ES-I3 (cell line): Measurements from ENCODE around the gene ARNT2.

Source experiments
- H3K36me3 ChIP-seq: 2 replicates; pipeline ENCODE4 v1.6.1; 2013; ENCODE audit warnings: mild to moderate bottlenecking, low read length, control low read depth, moderate library complexity; ENCODE audit not compliant: insufficient read depth
- H3K4me1 ChIP-seq: 2 replicates; pipeline ENCODE4 v1.6.1; 2013; ENCODE audit warnings: mild to moderate bottlenecking, control low read depth, low read length; ENCODE audit not compliant: insufficient read depth
- H3K9ac ChIP-seq: 2 replicates; pipeline ENCODE4 v1.6.1; 2013; ENCODE audit warnings: low read depth, mild to moderate bottlenecking, low read length, moderate library complexity
- H3K9me3 ChIP-seq: 2 replicates; pipeline ENCODE4 v1.6.1; 2013; ENCODE audit warnings: mild to moderate bottlenecking, low read length, moderate library complexity; ENCODE audit not compliant: control insufficient read depth, insufficient read depth

ARNT2 gene

DNA sequence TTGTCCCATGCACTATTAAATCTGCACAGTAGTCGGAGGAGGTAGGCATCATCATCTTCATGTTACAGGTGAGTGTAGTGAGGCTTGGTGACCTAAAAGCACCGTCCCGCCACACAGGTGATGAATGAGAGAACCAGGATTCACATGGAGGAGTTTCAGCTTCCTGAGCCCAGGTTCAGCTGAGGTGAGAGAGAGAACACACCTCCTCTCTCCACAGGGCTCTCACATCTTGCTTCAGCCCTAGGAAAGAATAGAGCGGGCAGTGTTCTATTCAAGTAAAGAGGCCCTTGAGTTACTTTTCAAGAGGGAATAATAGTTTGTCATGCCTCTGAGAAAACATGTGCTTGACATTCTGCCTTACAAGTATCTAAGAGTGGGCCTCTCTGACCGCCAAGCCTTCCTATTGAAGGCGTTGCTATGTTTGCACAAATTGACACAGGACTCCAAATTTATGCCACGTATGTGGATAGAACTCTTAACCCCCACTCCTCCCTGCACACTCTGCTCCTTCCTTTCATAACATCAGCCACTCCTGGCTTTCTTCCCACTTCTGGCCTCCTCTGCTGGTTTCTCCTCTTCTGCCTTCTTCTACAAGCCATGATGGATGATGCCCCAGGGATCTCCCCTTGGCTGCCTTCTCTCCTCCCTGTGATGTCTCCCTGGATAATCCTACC lies 152.6 kb downstream of the ARNT2 start:
- H3K36me3 ChIP-seq = no peaks in the 10 kb centered on the region

DNA sequence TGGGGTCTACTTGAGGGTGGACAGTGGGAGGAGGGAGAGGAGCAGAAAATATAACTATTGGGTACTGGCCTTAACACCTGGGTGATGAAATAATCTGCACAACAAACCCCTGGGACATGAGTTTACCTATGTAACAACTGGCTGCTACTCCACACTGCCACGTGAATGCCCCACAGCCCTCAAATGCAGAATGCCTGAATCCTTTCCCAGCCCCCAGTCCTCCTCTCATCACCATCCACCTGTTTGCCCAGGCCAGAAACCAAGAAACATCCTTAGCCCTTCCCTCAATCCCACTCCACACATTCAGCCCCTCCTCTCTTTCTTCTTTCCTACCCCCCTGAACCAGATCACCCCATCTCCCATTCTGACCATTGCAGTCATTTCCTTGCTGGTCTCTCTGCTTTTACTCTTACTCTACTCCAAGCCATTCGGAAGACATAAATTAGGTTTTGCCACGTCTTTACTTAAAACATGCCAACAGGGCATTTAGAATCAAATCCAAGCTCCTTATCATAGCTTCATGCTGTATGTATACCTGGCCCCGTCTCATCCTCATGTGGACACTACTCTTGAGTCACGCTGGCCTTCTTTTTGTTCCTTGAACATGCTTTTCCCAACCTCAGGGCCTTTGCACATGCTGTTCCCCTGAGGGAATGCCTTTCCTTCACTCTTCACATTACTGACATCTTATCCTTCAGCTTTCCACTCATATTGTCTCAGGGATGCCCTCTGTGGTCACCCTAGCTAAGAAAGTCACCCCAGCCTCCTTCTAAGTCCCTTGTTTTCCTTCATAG lies 153.5 kb downstream of the ARNT2 start:
- H3K9ac ChIP-seq = no peak overlapping the region
- H3K9me3 ChIP-seq = no peaks in the 10 kb centered on the region
- H3K4me1 ChIP-seq = no peaks in the 10 kb centered on the region
- H3K36me3 ChIP-seq = no peaks in the 10 kb centered on the region

More for the DNA sequence above, 152.6 kb downstream of the ARNT2 start:
- no peaks in the 10 kb centered on the region for H3K4me1 ChIP-seq
- H3K9ac ChIP-seq = no peak overlapping the region
- no peaks in the 10 kb centered on the region for H3K9me3 ChIP-seq

DNA sequence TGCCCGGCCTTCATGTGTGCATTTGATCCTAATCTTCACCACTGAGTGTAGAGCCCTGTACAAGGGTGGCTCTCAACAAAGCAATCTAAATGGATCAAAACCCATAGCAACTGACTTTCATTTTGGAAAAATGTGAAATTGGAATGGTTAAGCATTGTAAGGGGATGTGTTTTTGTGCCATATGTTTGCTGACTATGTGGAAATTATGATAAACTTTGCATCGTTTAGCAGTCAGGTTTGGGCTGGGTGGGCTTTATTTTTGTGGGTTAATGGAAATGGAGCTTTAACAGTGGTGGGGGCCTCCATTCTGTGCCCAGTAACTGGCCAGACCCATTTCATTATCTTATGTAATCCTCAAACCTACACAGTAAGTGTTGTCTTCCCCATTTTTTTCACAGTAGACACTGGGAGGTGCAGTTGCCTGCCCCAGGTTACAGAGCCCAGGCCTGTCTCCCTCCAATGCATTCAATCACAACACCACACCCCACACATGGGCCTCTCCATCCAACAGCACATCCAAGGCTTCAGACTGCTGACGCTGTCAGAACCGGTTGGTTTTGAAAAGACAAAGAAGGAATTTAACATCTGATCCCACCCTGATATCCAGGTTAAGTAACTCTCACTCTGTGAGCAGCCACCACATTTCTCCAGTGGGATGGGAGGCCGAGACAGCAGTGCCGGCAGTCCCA lies 154.6 kb downstream of the ARNT2 start:
- no peaks in the 10 kb centered on the region for H3K4me1 ChIP-seq

DNA sequence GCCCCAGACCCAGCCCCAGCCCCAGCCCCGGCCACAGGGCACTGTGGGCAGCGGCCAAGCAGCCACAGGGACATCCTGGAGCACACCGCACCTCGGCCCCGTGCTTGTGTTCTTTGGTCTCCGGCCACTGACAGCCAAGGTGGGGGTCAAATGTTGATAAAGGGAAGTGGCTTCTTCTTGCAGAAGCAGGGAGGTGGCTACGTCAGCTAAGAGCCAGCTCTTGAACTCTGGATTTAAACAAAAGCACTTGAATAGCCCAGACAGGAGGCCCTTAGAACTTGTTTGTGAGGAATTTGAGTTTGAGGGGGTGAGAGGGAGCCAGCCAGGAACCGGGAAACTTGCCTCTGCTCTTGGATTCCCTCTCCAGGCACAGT lies 155.1 kb downstream of the ARNT2 start:
- Histone ChIP-seq H3K36me3 (no peaks in the 10 kb centered on the region; the same call in 1 of the 2 replicates), H3K9me3 (no peaks in the 10 kb centered on the region), H3K9ac (no peak overlapping the region), H3K4me1 (no peaks in the 10 kb centered on the region)

More for the DNA sequence above, 154.6 kb downstream of the ARNT2 start:
- Histone ChIP-seq H3K36me3 (no peaks in the 10 kb centered on the region), H3K9ac (no peak overlapping the region), H3K9me3 (no peaks in the 10 kb centered on the region)

DNA sequence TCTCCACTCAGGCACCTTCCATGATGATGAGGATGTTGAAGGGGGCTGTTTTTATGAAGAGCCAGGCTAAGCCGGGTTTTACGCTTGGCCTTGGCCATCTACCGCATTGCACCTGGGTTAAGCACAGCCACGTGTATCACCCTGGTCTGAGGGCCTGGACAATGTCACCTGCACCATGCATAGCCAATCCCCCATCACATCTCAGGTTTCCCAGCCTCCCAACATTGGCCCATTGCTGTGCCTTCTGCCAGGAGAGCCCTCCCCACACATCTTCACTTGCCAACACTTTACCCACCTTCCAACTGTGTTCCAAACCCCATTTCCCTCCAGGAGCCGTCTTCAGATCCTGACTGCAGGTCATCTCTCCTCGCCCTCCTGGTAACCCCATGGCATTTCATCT lies 155.6 kb downstream of the ARNT2 start:
- Histone ChIP-seq H3K4me1 (no peaks in the 10 kb centered on the region), H3K36me3 (no peaks in the 10 kb centered on the region; the same call in 1 of the 2 replicates), H3K9me3 (no peaks in the 10 kb centered on the region), H3K9ac (no peak overlapping the region)

DNA sequence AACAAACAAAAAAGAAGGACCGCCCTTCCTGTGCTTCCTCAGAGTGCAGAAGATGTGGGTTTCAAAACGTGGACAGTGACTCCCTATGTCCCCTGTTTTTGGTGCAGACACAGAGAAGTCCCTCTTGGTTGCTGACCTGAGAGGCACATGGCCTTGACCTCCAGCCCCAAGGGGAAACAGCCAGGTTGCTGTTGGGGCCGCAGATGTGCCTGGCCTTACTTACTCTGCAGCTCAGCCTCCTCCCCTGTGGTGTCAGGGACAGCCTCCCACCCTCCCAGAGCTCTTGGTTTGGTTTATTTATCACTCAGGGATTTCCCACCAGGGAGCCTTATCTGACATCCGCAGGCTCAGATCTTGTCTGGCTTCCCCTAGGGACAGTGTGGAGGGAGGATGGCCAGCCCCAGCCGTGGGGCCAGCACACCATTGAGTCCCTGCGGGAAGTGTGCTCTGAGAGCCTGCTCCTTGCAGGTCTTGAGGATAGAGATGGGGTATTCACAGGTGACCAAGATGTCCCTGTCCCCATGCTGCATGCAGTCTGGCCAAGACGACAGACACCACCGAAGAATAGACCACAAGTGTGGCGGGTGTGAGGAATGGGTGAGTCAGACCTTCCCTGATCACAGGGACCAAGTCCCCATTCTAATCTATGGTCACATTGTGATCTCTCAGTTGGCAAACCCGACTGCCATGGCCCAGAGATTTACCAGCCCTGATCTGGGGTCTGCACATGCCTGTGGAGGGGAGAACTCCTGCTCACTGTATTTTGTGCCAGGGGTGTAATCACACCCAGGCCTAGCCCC lies 156.6 kb downstream of the ARNT2 start:
- no peaks in the 10 kb centered on the region for H3K9me3 ChIP-seq
- H3K9ac ChIP-seq = no peak overlapping the region
- H3K4me1 ChIP-seq = no peaks in the 10 kb centered on the region
- H3K36me3 ChIP-seq = no peaks in the 10 kb centered on the region; the same call in 1 of the 2 replicates

DNA sequence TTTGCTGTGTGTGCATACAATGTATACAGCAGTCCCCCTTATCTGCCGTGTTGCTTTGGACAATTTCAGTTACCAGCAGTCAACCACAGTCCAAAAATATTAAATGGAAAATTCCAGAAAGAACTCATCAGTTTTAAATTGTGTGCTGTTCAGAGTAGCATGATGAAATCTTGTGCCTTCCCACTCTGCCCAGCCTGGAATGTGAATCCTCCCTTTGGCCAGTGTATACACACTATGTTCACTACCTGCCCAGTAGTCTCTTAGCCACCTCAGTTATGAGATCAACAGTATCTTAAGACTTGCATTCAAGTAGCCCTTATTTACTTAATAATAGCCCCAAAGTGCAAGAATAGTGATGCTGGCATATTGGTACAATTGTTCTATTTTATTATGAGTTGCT lies 157.3 kb downstream of the ARNT2 start:
- H3K9ac ChIP-seq = no peak overlapping the region
- H3K9me3 ChIP-seq = no peaks in the 10 kb centered on the region

DNA sequence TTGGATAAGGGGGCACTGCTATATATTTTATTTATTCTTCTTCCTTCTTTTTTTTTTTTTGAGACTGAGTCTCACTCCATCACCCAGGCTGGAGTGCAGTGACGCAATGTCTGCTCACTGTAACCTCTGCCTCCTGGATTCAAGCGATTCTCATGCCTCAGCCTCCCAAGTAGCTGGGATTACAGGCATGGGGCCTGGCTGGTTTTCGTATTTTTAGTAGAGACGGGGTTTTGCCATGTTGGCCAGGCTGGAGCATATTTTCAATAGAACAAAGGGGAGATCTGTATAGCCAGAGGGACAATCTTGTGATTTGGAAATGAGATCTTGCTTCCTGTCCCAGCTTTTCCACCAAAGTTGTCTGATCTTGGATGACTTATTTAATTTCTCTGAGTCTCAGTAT lies 157.9 kb downstream of the ARNT2 start:
- H3K9ac ChIP-seq = no peak overlapping the region
- H3K9me3 ChIP-seq = no peaks in the 10 kb centered on the region
- no peaks in the 10 kb centered on the region for H3K4me1 ChIP-seq
- no peaks in the 10 kb centered on the region; the same call in 1 of the 2 replicates for H3K36me3 ChIP-seq

More for the DNA sequence above, 157.3 kb downstream of the ARNT2 start:
- Histone ChIP-seq H3K4me1 (no peaks in the 10 kb centered on the region), H3K36me3 (no peaks in the 10 kb centered on the region; the same call in 1 of the 2 replicates)

DNA sequence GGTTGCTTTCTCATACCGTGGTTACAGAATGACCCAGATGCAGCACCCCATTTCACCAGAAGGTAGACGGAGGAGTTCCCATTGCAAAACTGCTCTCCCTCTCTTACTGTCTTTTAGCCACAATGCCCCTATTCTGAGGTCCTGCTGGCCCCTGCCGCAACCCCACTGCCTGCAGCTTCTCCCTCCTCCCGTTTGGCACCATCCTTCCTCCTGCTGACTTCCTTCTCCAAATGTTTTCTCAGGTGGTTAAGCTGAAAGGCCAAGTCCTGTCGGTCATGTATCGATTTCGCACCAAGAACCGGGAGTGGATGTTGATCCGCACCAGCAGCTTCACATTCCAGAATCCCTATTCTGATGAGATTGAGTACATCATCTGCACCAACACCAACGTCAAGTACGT lies 158.7 kb downstream of the ARNT2 start:
- Histone ChIP-seq H3K36me3 (no peaks in the 10 kb centered on the region; the same call in 1 of the 2 replicates), H3K9ac (no peak overlapping the region), H3K9me3 (no peaks in the 10 kb centered on the region), H3K4me1 (peaks cover under 1% of the 10 kb centered on the region)

DNA sequence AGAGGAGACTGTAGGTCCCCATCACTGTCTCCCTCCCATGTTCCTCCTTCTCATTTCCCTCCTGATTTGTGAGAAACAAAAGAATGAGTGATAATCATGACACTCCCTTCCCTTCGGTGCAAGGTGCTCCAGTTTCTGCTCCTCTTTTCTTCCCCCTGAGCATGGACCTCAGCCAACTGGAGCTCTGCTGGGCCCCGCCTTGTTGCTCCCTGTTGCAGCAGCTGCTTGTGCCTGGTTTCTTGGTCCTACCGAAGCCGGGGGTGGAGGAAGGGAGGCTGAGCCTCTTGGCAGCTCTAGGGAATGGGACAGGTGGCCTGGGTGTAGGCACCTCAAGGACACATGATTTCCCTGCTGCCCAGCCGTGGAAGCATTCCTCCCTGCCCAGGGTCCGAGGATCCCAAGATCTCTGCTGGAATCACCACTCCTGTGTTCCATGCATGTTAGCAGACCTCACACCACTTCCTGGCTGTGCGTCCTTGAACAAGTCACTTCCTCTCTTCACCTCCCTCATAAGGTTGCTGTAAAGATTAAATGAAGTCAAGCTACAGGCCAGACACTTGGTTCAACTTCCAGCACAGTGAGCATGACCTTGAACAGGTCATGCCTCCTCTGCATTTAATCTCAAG lies 159.3 kb downstream of the ARNT2 start:
- Histone ChIP-seq H3K36me3 (no peaks in the 10 kb centered on the region; the same call in 1 of the 2 replicates), H3K9me3 (no peaks in the 10 kb centered on the region), H3K9ac (no peak overlapping the region), H3K4me1 (peaks cover 5% of the 10 kb centered on the region)

DNA sequence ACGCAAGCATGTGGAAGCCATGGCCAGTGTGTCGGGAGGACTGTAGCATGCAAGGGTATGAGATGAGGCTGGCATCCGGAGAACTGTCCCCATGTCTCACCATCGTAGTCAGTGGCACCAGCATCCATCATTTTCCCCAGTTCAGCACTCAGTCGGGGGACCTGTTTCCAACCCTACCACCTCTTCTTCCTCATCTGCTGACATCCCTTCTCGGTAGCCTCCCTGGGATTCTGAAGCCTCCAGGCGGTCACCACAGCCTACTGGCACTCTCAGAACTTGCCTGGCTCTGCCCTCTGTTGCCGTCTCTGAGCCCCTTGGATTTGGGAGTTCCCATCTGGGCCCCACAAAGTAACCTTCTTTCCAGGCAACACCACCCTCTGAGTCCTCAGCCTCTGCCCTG lies 159.9 kb downstream of the ARNT2 start:
- Histone ChIP-seq H3K36me3 (no peaks in the 10 kb centered on the region; the same call in 1 of the 2 replicates), H3K9ac (no peak overlapping the region), H3K4me1 (peaks cover 5% of the 10 kb centered on the region)

DNA sequence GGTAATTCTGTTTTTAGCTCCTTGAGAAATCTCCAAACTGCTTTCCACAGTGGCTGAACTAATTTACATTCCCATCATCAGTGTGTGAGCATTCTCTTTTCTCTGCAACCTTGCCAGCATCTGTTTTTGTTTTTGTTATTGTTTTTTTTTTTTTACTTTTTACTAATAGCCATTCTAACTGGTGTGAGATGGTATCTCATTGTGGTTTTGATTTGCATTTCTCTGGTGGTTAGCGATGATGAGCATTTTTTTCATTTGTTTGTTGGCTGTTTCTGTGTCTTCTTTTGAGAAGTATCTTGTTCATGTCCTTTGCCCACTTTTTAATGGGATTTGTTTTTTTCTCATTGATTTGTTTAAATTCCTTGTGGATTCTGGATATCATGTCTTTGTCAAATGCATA lies 161.2 kb downstream of the ARNT2 start:
- no peak overlapping the region for H3K9ac ChIP-seq
- H3K9me3 ChIP-seq = no peaks in the 10 kb centered on the region
- H3K4me1 ChIP-seq = peaks cover 5% of the 10 kb centered on the region
- no peaks in the 10 kb centered on the region; the same call in 1 of the 2 replicates for H3K36me3 ChIP-seq

More for the DNA sequence above, 159.9 kb downstream of the ARNT2 start:
- no peaks in the 10 kb centered on the region for H3K9me3 ChIP-seq

DNA sequence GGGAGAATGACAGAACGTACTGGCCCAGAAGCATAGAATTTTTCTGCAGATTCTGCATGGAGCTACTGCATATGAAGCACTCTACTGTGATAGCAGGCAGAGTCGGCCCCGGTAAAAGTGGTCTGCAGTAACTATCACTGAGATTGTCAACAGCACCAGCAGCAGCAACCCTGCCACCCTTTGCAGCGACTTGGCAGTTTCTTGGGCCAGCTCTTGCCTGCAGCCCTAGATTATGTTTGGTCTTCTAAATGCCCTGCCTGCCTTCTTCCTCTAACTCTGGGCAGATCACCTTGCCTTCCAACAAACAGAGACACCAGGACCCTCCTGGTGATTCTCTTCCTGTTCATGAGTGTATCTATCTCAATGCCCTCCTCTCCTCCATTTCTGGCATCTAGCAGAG lies 161.8 kb downstream of the ARNT2 start:
- peaks cover 5% of the 10 kb centered on the region for H3K4me1 ChIP-seq
- H3K36me3 ChIP-seq = no peaks in the 10 kb centered on the region; the same call in 1 of the 2 replicates
- no peaks in the 10 kb centered on the region for H3K9me3 ChIP-seq
- no peak overlapping the region for H3K9ac ChIP-seq
